ENCODE results near the gene SART3. TPM values are rescaled to one million over a fixed set of nuclear protein-coding genes. Genes with fewer than 3 reads are reported as not detected.

Gene SART3
- total and polyA plus RNA-seq, 2 of the 13 experiments (the other 11 are each of a cell fraction or from before 2014, with no cell fraction given) = 16.1 to 69.9 TPM

- Histone ChIP-seq H3K27me3 (ENCODE audit: control insufficient read depth in 1 of 2, insufficient read depth in 2 of 2, low read length in 2 of 2) (0 out of 5 replicates have a peak, but pooled peaks cover 1 to 10% of the 10 kb centered on the region in 2 experiments), H3K36me3 (replicated peaks in 1 of 2; ENCODE audit: control insufficient read depth in 1 of 2, insufficient read depth in 2 of 2, low read length in 2 of 2) (no peaks in the 10 kb centered on the region), H4K20me1 (ENCODE audit: insufficient read depth, low read length) (no peaks in the 10 kb centered on the region), H2AFZ (ENCODE audit: low read length) (no peak overlapping the region), H3K9me3 (ENCODE audit: low read length) (no peaks in the 10 kb centered on the region), H3K79me2 (ENCODE audit: insufficient read depth, low read length) (no peaks in the 10 kb centered on the region), H3K27ac (ENCODE audit: extremely low read length, insufficient read depth, low read length) (no peak overlapping the region), H3K4me1 (ENCODE audit: insufficient read depth, low read length) (no peaks in the 10 kb centered on the region), H3K4me3 (replicated peaks in 1 of 3; ENCODE audit: insufficient read depth in 1 of 3, low read depth in 2 of 3, low read length in 3 of 3) (no peak overlapping the region), H3K4me2 (ENCODE audit: low read depth, low read length) (no peak overlapping the region), H3K9ac (ENCODE audit: insufficient read depth, low read depth, low read length) (no peak overlapping the region)
- DNase-seq (ENCODE audit: low spot score) (no peak), ATAC-seq (no peak), FAIRE-seq (no peak)
- BruUV-seq (replicated peaks) = no TSS peak
- 4% methylated on average over 6 of the region's 6 CpGs for WGBS (ENCODE audit: low lambda C conversion rate)
- in situ Hi-C loops (cut with HindIII; ENCODE audit: extremely low pct_ligation_motif_present, low pct_unique_long_range_greater_than_20kb) (no loop called here), intact Hi-C loops (cut with micrococcal nuclease; ENCODE audit: unreplicated experiment) (no loop called here)
- TF ChIP-seq MXD4 (CRISPR knock-in tag; IDR thresholded peaks at IDR 0.05) (no peak), ZNF354B (CRISPR knock-in tag; IDR thresholded peaks at IDR 0.05) (no peak), CBFB (CRISPR knock-in tag; IDR thresholded peaks at IDR 0.05) (no peak), SP1 (IDR thresholded peaks at IDR 0.05) (no peak), SP1 (CRISPR knock-in tag; IDR thresholded peaks at IDR 0.05) (no peak), ZNF225 (CRISPR knock-in tag; IDR thresholded peaks at IDR 0.05) (no peak), NFKBIZ (CRISPR knock-in tag; IDR thresholded peaks at IDR 0.05) (no peak), RELA (CRISPR knock-in tag; IDR thresholded peaks at IDR 0.05) (no peak), ZNF232 (CRISPR knock-in tag; IDR thresholded peaks at IDR 0.05; ENCODE audit: borderline replicate concordance) (no peak), ZNF589 (CRISPR knock-in tag; conservative IDR thresholded peaks at IDR 0.05) (no peak), ZNF275 (CRISPR knock-in tag; IDR thresholded peaks at IDR 0.05; ENCODE audit: borderline replicate concordance) (no peak), ZBTB37 (CRISPR knock-in tag; IDR thresholded peaks at IDR 0.05) (no peak)
- ChIA-PET POLR2A (no interaction called here), CTCF (ENCODE audit: low intra/inter-chr PET ratio, low total read pairs) (no interaction called here)
Observed at GRCh38 chr12:108483213-108484059, 77.5 kb downstream of the SART3 start.

Measured in HepG2 (cell line).